GM23338 (cell line): Measurements from ENCODE around the gene SPANXN1. TPM values are rescaled to one million over a fixed set of nuclear protein-coding genes. Genes with fewer than 3 reads are reported as not detected.

Source experiments
- ATAC-seq: fragments of 200-7000 bp; cut with Tn5 transposase; 3 replicates; pipeline ENCODE4 v1.9.1; 2020
- DNase-seq: peaks from one replicate; pipeline ENCODE4 v3.0.0-alpha.2; 2015; ENCODE audit warnings: low spot score
- H2AFZ ChIP-seq: fragments of 200-600 bp; sonication (generic); 2 replicates; pipeline ENCODE4 v1.8.0; 2016; ENCODE audit warnings: antibody characterized with exemption, mild to moderate bottlenecking, moderate library complexity
- H3F3A ChIP-seq: fragments of 200-600 bp; sonication (generic); replicated peaks from 2 replicates; pipeline ENCODE4 v1.8.0; 2017; ENCODE audit warnings: antibody characterized with exemption, mixed run types, low read depth
- H3K27ac ChIP-seq: fragments of 200-600 bp; sonication (generic); 2 replicates; pipeline ENCODE4 v1.6.1; 2016; ENCODE audit warnings: low read depth
- H3K27me3 ChIP-seq: fragments of 200-600 bp; sonication (generic); 2 replicates; pipeline ENCODE4 v1.8.0; 2016; ENCODE audit warnings: mild to moderate bottlenecking, mixed run types, moderate library complexity; ENCODE audit not compliant: insufficient read depth
- H3K36me3 ChIP-seq: fragments of 200-600 bp; sonication (generic); 2 replicates; pipeline ENCODE4 v1.8.0; 2016; ENCODE audit warnings: mild to moderate bottlenecking; ENCODE audit not compliant: insufficient read depth
- H3K4me1 ChIP-seq: fragments of 200-600 bp; sonication (generic); 2 replicates; pipeline ENCODE4 v1.8.0; 2016; ENCODE audit warnings: mild to moderate bottlenecking, moderate library complexity; ENCODE audit not compliant: insufficient read depth
- H3K4me2 ChIP-seq: fragments of 200-600 bp; sonication (generic); 2 replicates; pipeline ENCODE4 v1.7.1; 2017; ENCODE audit warnings: mixed run types
- H3K4me3 ChIP-seq: fragments of 200-600 bp; sonication (generic); 2 replicates; pipeline ENCODE4 v1.6.1; 2016; ENCODE audit warnings: mixed run types
- H3K79me2 ChIP-seq: fragments of 200-600 bp; sonication (generic); replicated peaks from 2 replicates; pipeline ENCODE4 v1.8.0; 2017; ENCODE audit warnings: mild to moderate bottlenecking; ENCODE audit not compliant: insufficient read depth
- H3K9me2 ChIP-seq: fragments of 200-600 bp; sonication (generic); 2 replicates; pipeline ENCODE4 v1.8.0; 2017; ENCODE audit not compliant: insufficient read depth
- H4K20me1 ChIP-seq: fragments of 200-600 bp; sonication (generic); replicated peaks from 2 replicates; pipeline ENCODE4 v1.8.0; 2017; ENCODE audit warnings: mild to moderate bottlenecking; ENCODE audit not compliant: insufficient read depth
- H3K27ac Mint-ChIP-seq: 2 replicates; pipeline ENCODE4 v1.8.0; 2020; ENCODE audit warnings: inconsistent platforms, mild to moderate bottlenecking, moderate library complexity, mixed read lengths
- H3K27me3 Mint-ChIP-seq: 3 replicates; pipeline ENCODE4 v1.8.0; 2022; ENCODE audit warnings: low read depth, mild to moderate bottlenecking, moderate library complexity, mixed read lengths, inconsistent platforms; ENCODE audit not compliant: insufficient read depth, poor library complexity
- H3K36me3 Mint-ChIP-seq: 3 replicates; pipeline ENCODE4 v1.8.0; 2021; ENCODE audit warnings: low read depth, mild to moderate bottlenecking, inconsistent platforms, moderate library complexity, mixed read lengths
- H3K4me1 Mint-ChIP-seq: 3 replicates; pipeline ENCODE4 v1.8.0; 2020; ENCODE audit warnings: mild to moderate bottlenecking, inconsistent platforms, mixed read lengths
- H3K4me3 Mint-ChIP-seq: 3 replicates; pipeline ENCODE4 v1.8.0; 2021; ENCODE audit warnings: moderate library complexity, mild to moderate bottlenecking, inconsistent platforms, mixed read lengths
- H3K9me3 Mint-ChIP-seq: 3 replicates; pipeline ENCODE4 v1.8.0; 2020; ENCODE audit warnings: moderate library complexity, mild to moderate bottlenecking, inconsistent platforms, mixed read lengths
- CREB1 ChIP-seq: fragments of 250-450 bp; sonication (Bioruptor Pico); IDR thresholded peaks from 2 replicates; pipeline ENCODE4 v1.5.0; 2020; ENCODE audit warnings: low read depth, mild to moderate bottlenecking, moderate library complexity
- JUNB ChIP-seq: IDR thresholded peaks from one replicate; pipeline ENCODE4 v1.6.1; 2016; ENCODE audit warnings: antibody characterized with exemption; ENCODE audit not compliant: unreplicated experiment
- NANOG ChIP-seq: IDR thresholded peaks from 2 replicates; pipeline ENCODE4 v1.6.1; 2016; ENCODE audit warnings: antibody characterized with exemption, borderline replicate concordance
- STAT1 ChIP-seq: IDR thresholded peaks from one replicate; pipeline ENCODE4 v1.6.1; 2016; ENCODE audit warnings: antibody characterized with exemption; ENCODE audit not compliant: unreplicated experiment
- polyA plus RNA-seq: library from polyadenylated mRNA; unstranded; fragments of >200 nt; fragmentation: Nextera tagmentation; extraction: Ambion mirVana; gene quantifications from 2 replicates; pipeline ENCODE4 v1.2.1, GENCODE V29; 2016
- total RNA-seq: library from RNA; depleted of rRNA; stranded (reverse); fragments of >200 nt; shearing (Covaris generic); gene quantifications from 2 replicates; pipeline ENCODE4 v1.2.3, GENCODE V29; 2014
- TF ChIP-seq, protein P1 (sequence below): IDR thresholded peaks from one replicate; pipeline ENCODE4 v1.6.1; 2018; ENCODE audit warnings: antibody characterized with exemption; ENCODE audit not compliant: unreplicated experiment
- TF ChIP-seq, protein P2 (sequence below), 2 experiments: fragments of 200-600 bp in 1 of 2; sonication (generic) in 1 of 2; conservative IDR thresholded peaks; 2 replicates each; pipeline versions ENCODE4 v1.5.1 to v1.6.1; 2016 to 2017; ENCODE audit warnings: antibody characterized with exemption in 2 of 2, low read depth in 2 of 2, mild to moderate bottlenecking in 2 of 2, moderate library complexity in 1 of 2

SPANXN1 gene
- total and polyA plus RNA-seq, 2 experiments from 2014 or later: not detected

DNA sequence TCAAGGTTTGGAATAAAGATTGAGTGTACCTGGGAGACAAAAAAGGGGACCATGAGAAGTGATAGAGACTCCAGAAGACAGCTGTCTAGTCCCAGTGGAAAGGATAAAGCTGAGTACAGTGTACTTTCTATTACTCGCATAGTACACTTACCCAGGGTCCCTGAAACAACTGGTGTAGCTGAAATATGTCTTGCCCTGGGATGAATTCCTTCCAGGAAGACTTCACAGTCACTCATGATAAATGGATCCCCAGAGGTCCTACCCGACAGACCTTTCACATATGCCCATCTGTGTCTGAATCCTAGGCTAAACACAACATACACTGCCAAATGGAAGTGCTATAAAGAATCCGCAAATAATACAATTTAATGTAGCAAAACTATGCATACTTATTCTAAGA lies 48.2 kb upstream of the SPANXN1 start (continued):
- TF ChIP-seq, protein P1, sequence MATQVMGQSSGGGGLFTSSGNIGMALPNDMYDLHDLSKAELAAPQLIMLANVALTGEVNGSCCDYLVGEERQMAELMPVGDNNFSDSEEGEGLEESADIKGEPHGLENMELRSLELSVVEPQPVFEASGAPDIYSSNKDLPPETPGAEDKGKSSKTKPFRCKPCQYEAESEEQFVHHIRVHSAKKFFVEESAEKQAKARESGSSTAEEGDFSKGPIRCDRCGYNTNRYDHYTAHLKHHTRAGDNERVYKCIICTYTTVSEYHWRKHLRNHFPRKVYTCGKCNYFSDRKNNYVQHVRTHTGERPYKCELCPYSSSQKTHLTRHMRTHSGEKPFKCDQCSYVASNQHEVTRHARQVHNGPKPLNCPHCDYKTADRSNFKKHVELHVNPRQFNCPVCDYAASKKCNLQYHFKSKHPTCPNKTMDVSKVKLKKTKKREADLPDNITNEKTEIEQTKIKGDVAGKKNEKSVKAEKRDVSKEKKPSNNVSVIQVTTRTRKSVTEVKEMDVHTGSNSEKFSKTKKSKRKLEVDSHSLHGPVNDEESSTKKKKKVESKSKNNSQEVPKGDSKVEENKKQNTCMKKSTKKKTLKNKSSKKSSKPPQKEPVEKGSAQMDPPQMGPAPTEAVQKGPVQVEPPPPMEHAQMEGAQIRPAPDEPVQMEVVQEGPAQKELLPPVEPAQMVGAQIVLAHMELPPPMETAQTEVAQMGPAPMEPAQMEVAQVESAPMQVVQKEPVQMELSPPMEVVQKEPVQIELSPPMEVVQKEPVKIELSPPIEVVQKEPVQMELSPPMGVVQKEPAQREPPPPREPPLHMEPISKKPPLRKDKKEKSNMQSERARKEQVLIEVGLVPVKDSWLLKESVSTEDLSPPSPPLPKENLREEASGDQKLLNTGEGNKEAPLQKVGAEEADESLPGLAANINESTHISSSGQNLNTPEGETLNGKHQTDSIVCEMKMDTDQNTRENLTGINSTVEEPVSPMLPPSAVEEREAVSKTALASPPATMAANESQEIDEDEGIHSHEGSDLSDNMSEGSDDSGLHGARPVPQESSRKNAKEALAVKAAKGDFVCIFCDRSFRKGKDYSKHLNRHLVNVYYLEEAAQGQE: no peak
- TF ChIP-seq NANOG: no peak

DNA sequence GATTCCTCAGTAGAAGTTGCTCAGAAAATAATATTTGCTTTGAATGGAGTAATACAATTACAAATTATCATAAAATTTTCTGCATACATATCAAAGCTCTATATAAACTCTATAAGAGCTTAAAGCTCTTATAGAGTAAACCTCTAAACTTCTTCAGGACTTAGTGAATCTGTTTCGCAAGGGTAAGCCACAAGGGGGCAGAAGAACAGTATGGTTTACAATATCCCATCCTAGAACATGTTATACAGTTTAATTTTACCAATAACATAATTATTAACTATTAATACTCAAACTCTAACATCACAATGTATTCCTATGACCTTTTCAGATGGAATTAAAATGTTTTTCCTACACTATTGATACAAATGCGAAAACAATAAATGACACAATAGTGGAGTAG lies 33.8 kb upstream of the SPANXN1 start:
- Mint-ChIP-seq H3K36me3 (no peaks in the 10 kb centered on the region; the same call in 2 of the 3 replicates), H3K27ac (no peak overlapping the region), H3K4me1 (no peaks in the 10 kb centered on the region), H3K27me3 (no peaks in the 10 kb centered on the region), H3K9me3 (peaks cover 58% of the 10 kb centered on the region), H3K4me3 (no peak overlapping the region)
- Histone ChIP-seq H3K36me3 (no peaks in the 10 kb centered on the region), H3K27me3 (no peaks in the 10 kb centered on the region), H3K4me3 (no peak overlapping the region), H3K4me2 (no peak overlapping the region), H3K9me2 (no peaks in the 10 kb centered on the region), H3K79me2 (no peaks in the 10 kb centered on the region), H3K27ac (no peak overlapping the region), H3K4me1 (no peaks in the 10 kb centered on the region), H3F3A (no peaks in the 10 kb centered on the region), H4K20me1 (no peaks in the 10 kb centered on the region), H2AFZ (no peak overlapping the region)
- TF ChIP-seq, protein P1: no peak
- TF ChIP-seq, protein P2, sequence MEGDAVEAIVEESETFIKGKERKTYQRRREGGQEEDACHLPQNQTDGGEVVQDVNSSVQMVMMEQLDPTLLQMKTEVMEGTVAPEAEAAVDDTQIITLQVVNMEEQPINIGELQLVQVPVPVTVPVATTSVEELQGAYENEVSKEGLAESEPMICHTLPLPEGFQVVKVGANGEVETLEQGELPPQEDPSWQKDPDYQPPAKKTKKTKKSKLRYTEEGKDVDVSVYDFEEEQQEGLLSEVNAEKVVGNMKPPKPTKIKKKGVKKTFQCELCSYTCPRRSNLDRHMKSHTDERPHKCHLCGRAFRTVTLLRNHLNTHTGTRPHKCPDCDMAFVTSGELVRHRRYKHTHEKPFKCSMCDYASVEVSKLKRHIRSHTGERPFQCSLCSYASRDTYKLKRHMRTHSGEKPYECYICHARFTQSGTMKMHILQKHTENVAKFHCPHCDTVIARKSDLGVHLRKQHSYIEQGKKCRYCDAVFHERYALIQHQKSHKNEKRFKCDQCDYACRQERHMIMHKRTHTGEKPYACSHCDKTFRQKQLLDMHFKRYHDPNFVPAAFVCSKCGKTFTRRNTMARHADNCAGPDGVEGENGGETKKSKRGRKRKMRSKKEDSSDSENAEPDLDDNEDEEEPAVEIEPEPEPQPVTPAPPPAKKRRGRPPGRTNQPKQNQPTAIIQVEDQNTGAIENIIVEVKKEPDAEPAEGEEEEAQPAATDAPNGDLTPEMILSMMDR (conservative IDR thresholded peaks at IDR 0.05; ENCODE audit: low read depth in 2 of 2): peak; percentile 32 to 37; a peak in 3 of 4 replicates
- DNase-seq (peak; percentile 17), ATAC-seq (no peak)

DNA sequence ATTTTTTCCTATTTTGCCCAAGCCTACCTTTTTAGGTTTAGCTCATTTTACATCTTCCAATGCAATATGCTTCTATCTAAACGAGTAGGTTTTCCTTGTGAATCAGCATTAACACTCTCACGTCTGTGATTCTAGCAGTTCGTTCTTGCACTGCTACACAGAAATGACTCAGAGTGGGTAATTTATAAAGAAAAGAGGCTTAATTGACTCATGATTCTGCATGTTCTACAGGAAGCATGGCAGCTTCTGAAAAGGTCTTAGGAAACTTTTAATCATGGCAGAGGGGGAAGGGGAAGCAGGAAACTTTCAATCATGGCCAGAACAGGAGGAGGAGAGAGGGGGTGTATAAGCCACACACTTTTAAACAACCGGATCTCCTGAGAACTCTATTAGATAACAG lies 44.9 kb downstream of the SPANXN1 start:
- no peaks in the 10 kb centered on the region for H3K9me2 ChIP-seq
- H3K4me2 ChIP-seq: no peak overlapping the region
- no peak overlapping the region for H3K27ac ChIP-seq
- Mint-ChIP-seq H3K36me3 (no peaks in the 10 kb centered on the region; the same call in 2 of the 3 replicates), H3K9me3 (peaks cover 53% of the 10 kb centered on the region), H3K27me3 (no peaks in the 10 kb centered on the region), H3K4me1 (no peaks in the 10 kb centered on the region), H3K27ac (no peak overlapping the region), H3K4me3 (no peak overlapping the region)
- no peaks in the 10 kb centered on the region for H3K27me3 ChIP-seq
- no peaks in the 10 kb centered on the region for H3K4me1 ChIP-seq
- no peaks in the 10 kb centered on the region for H3F3A ChIP-seq
- H2AFZ ChIP-seq: no peak overlapping the region
- no peaks in the 10 kb centered on the region for H3K79me2 ChIP-seq
- no peak for ATAC-seq
- 0 out of 2 replicates have a peak, but pooled peaks cover 3% of the 10 kb centered on the region for H3K36me3 ChIP-seq
- H4K20me1 ChIP-seq: no peaks in the 10 kb centered on the region
- DNase-seq: no peak
- no peak overlapping the region for H3K4me3 ChIP-seq
- no peak for TF ChIP-seq STAT1
- TF ChIP-seq, protein P1: no peak
- no peak for TF ChIP-seq JUNB
- TF ChIP-seq CREB1: no peak
- TF ChIP-seq, protein P2 (conservative IDR thresholded peaks at IDR 0.05; ENCODE audit: low read depth in 2 of 2): no peak
